Hematopoietic multipotent progenitor cell treated with erythropoietin and hydrocortisone succinate and interleukin-3 and kit ligand, for 17 days (in vitro differentiated cells): ENCODE results near the gene TRIM37.
A peak's percentile ranks its signal among the peaks of the same experiment; 100 is the strongest.
"Not testable (repeated sequence)": the region's sequence is repeated elsewhere in the genome, so short reads cannot be mapped to it uniquely, and the experiment has no call there.

ENCODE experiments used
- DNase-seq: peaks from one replicate; pipeline ENCODE4 v3.0.0-alpha.2; 2015; ENCODE audit warnings: low spot score

TRIM37 gene

GRCh38 chr17:59111539-59111938 lies 4.9 kb upstream of the TRIM37 start:
- DNase-seq: no peak

GRCh38 chr17:59110973-59111372 lies 4.3 kb upstream of the TRIM37 start:
- DNase-seq: no peak

- DNase-seq: no peak
Measured at GRCh38 chr17:59108400-59109102, 1.9 kb upstream of the TRIM37 start.

- no peak for DNase-seq
Measured at GRCh38 chr17:59107306-59107670, 608 bp upstream of the TRIM37 start.

- peak; percentile 46 for DNase-seq
Measured at GRCh38 chr17:59105852-59106462, 723 bp downstream of the TRIM37 start.

GRCh38 chr17:59101178-59101577 lies 5.5 kb downstream of the TRIM37 start:
- no peak for DNase-seq

GRCh38 chr17:59097876-59098275 lies 8.8 kb downstream of the TRIM37 start:
- no peak for DNase-seq

- DNase-seq: no peak
Measured at GRCh38 chr17:59094861-59095530, 11.7 kb downstream of the TRIM37 start.

GRCh38 chr17:59093702-59094231 lies 12.9 kb downstream of the TRIM37 start:
- DNase-seq: no peak

- DNase-seq: no peak
Measured at GRCh38 chr17:59093145-59093701, 13.5 kb downstream of the TRIM37 start.

- DNase-seq: not testable (repeated sequence)
Measured at GRCh38 chr17:59090593-59090992, 16.1 kb downstream of the TRIM37 start.

GRCh38 chr17:59084154-59084553 lies 22.5 kb downstream of the TRIM37 start:
- no peak for DNase-seq

- no peak for DNase-seq
Measured at GRCh38 chr17:59074494-59074893, 32.2 kb downstream of the TRIM37 start.

- DNase-seq: no peak
Measured at GRCh38 chr17:59073972-59074371, 32.7 kb downstream of the TRIM37 start.

- no peak for DNase-seq
Measured at GRCh38 chr17:59069856-59070255, 36.8 kb downstream of the TRIM37 start.

- no peak for DNase-seq
Measured at GRCh38 chr17:59067756-59068155, 38.9 kb downstream of the TRIM37 start.

- no peak for DNase-seq
Measured at GRCh38 chr17:59067340-59067739, 39.3 kb downstream of the TRIM37 start.

GRCh38 chr17:59062509-59062908 lies 44.2 kb downstream of the TRIM37 start:
- DNase-seq: no peak

- no peak for DNase-seq
Measured at GRCh38 chr17:59056857-59057256, 49.8 kb downstream of the TRIM37 start.

GRCh38 chr17:59049798-59050197 lies 56.9 kb downstream of the TRIM37 start:
- DNase-seq: no peak

- no peak for DNase-seq
Measured at GRCh38 chr17:59047616-59048015, 59.1 kb downstream of the TRIM37 start.

GRCh38 chr17:59046192-59046591 lies 60.5 kb downstream of the TRIM37 start:
- DNase-seq: no peak

- no peak for DNase-seq
Measured at GRCh38 chr17:59038734-59039133, 67.9 kb downstream of the TRIM37 start.
